Activated CD8-positive, alpha-beta memory T cell treated with anti-CD3 and anti-CD28 coated beads, Interleukin-2, amount 50 U/mL, for 24 hours (primary cell): Measurements from ENCODE around the gene KRTAP2-3.
"Not testable (repeated sequence)": the region's sequence is repeated elsewhere in the genome, so short reads cannot be mapped to it uniquely, and the experiment has no call there.

Experiments used
- DNase-seq: peaks from one replicate; pipeline ENCODE4 v3.0.0-alpha.2; 2020; ENCODE audit errors: extremely low read depth

Gene KRTAP2-3

DNA sequence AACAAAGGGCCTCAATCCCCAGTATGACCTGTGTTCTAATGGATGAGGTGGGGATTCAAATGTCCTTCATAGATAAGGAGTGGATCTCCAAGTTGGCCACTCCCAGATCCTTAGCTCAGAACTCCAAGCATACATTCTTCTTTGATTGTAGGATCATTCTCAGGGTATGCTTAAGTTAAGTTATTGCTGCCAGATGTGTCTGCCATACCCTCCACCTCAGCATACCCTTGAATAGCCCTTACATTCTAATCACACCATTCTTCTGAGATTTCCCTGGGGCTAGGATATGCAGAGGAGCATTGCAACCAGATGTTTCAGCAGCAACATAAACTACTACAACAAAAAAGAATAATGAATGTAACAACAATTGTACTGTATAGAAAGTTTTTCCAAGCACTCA is 7.4 kb upstream of the KRTAP2-3 start:
- no peak for DNase-seq

DNA sequence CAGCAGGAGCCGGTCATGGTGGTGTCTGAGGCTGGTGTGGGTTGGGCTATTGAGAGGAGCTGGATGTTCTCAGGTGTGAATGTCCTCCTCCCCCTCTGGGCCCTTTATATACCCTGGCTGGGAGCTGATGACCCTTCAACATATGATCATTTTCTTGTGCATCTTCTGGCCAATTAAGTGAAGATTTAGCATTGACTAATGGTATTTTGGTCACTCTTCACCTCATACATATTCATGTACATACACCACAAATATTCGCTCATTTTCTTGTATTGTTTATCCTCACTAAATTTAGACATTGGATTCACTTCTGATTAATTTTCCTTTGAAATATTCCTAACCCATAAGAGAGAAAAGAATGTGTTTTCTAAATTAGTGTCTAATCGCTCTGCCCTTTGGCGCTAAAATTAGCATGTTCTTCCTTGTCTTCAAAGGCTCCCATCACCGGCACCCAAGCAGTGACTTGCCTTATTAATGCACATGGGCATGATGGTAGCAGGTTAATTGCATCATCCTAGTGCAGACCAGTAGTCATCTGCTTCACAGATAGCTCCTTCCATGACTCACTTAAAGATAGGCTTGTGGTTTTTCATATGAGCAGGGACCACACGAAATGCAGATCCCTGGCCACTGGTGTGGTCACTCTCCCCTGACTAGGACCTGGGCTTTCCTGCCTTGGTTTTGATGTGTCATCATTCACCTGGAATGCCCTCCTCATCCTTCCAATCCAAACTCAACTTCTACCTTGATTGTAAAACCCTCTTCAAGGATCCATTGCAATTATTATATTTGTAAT is 6.1 kb upstream of the KRTAP2-3 start, which contains the start of gene KRTAP2-4:
Gene KRTAP2-4, minus strand, starts transcription at position 51 of the 796 bp plus-strand sequence. Its CDS starts 34 bp downstream, at position 17.
- no peak for DNase-seq

DNA sequence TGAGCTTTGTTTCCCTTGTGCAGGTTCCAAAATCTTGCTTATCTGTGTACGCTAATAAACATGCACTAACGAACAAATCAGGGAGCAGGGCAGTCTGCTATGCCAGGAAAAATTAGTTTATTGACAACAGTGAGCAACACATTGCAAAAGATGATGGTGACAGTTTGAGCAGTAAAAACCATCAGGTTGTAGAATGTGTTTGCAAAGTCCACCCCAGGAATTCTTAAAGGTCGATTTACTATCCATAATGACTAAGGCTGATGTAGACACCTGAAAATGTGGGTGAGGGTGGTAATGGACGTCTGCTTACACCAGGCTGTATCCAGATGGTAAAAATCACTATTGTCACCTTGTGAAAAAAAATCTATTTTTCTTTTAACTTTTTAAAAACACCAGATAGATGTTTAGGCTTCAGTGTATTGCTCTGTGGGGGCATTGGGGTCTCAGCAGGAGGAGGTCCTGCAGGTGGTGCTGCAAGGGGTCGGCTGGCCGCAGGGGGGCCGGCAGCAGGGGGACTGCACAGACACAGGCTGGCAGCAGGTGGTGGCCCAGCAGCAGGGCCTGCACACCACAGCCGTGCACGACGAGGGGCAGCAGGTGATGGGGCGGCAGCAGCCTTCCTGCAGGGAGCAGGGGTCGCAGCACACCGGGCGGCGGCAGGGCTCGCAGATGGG is 5.2 kb upstream of the KRTAP2-3 start:
- DNase-seq = not testable (repeated sequence)

DNA sequence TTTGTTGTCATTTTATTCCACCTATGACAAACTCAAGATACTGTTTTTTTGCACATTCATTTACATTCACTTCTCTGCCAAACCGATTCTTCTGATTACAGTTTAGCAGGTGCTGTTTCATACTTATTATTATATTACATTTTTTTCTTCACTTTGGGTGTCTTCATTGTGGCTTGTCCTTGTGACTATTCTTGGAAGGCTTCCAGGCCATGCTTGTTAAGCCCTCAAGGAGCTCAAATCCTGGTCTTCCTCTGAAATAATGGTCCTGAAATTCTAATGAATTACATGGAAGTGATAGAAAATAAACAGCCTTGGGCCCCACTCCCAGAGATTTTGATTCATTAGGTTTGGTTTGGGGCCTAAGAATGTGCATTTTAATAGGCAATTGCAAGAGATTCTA is 4.4 kb upstream of the KRTAP2-3 start:
- DNase-seq = no peak

DNA sequence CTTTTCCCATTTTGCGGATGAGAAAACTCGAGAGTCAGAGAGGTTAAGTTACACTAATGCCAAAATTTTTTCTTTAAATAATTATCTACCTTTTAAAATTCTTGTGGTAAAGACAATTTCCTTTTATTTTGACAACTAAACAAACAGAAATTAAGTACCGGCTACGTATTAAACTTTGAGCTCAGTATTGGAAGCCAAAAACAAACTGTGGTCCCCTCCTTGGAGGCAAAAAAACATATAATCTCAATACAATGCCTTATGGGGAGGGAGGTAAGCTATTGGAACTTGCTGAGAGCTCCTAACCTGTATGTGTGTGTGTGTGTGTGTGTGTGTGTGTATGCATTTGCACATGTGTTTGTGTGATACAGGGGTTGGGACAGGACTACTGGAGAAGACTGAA is 3.5 kb upstream of the KRTAP2-3 start:
- no peak for DNase-seq

DNA sequence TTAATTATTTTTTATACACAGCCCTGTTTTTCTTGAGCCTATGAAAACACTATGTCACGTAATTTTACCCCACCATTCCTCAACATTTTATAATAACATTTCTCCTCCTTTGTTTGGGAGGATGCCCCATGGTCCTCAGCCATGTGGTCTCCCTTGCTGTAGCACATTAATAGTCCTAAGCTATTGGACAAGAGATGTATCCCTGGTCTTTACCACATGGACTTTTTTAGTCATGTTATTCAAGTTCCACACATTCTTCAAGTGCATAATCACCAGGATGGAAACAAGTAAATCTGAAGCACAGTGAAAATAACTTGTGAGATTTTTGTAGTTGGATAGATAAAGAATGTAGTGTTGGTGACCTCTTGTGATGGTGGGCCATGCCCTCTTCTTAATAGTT is 2.0 kb upstream of the KRTAP2-3 start:
- no peak for DNase-seq

DNA sequence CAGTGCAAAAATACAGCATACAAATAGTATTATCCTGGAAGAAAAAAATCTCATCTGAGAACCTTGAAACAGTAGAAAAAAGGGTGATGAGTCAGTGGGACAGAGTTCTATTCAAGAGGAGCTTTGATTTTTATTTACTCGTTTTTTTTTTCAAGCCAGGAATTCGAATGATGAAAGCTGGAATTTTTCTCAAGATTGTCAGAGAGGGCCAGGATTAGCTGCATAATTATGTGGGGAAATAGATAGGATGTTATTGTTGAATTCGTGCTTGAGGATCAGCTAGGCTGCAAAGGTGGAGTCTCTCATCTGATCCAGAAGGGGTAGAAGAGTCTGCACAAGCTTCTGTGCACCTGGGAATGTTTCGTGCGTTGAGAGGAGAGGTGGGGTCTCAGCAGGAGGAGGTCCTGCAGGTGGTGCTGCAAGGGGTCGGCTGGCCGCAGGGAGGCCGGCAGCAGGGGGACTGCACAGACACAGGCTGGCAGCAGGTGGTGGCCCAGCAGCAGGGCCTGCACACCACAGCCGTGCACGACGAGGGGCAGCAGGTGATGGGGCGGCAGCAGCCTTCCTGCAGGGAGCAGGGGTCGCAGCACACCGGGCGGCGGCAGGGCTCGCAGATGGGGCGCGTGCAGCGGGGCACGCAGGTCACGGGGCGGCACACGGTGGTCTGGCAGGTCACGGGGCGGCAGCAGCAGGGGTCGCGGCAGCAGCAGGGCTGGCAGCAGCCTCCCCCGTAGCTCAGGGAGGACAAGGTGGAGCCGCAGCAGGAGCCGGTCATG is 450 bp downstream of the KRTAP2-3 start:
- DNase-seq = not testable (repeated sequence)

DNA sequence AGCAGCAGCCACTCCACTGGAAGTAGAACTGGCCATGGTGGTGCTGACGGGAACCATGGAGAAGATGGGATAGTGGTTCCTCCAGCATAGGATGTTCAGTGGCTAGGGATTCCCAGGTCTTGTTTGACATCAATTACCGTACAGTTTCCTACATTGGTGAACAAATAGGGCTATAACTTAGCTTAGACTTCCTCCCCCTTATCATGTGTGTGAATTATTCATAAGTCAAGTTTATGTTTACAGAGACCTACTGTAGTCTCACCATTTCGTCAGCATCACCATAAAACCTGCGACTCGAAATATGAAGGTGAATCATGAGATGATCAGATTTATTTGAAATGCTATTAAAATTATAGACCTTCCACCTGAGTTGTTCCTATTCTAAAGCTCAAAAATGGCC is 1.2 kb downstream of the KRTAP2-3 start:
- no peak for DNase-seq

DNA sequence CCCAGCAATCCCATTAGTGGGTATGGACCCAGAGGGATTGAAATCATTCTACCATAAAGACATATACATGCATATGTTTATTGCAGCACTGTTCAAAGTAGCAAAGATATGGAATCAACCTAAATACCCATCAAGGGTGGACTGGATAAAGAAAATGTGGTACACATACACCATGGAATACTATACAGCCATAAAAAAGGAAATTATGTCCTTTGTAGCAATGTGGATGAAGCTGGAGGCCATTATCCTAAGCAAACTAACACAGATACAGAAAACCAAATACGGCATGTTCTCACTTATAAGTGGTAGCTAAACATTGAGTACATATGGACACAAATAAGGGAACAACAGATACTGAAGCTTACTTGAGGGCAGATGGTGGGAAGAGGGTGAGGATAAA is 2.4 kb downstream of the KRTAP2-3 start:
- no peak for DNase-seq

DNA sequence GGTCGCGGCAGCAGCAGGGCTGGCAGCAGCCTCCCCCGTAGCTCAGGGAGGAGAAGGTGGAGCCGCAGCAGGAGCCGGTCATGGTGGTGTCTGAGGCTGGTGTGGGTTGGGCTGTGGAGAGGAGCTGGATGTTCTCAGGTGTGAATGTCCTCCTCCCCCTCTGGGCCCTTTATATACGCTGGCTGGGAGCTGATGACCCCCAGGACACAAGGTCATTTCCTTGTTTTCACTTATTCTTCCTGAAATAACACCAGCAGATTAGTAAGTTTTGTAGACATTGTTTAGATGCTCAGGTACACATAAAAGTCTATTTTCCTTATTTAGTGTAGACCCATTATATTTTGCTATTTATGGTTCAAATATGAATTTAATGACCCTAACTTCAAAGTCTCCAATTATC is 4.8 kb downstream of the KRTAP2-3 start, which contains the start of gene KRTAP2-2:
Gene KRTAP2-2, minus strand, starts transcription at position 101 of the 400 bp plus-strand sequence. Its CDS starts 19 bp downstream, at position 82.
- DNase-seq = not testable (repeated sequence)

DNA sequence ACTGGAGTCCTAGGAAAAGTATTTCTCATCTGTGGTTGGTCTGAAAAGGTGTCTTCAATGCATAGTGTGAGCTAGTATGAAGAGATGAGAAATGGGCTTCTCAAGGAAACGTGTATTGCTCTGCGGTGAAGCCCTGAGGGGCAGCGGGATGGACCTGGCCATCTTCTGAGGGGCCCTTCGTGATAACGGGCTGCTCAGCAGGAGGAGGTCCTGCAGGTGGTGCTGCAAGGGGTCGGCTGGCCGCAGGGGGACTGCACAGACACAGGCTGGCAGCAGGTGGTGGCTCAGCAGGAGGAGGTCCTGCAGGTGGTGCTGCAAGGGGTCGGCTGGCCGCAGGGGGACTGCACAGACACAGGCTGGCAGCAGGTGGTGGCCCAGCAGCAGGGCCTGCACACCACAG is 5.4 kb downstream of the KRTAP2-3 start:
- DNase-seq = not testable (repeated sequence)

DNA sequence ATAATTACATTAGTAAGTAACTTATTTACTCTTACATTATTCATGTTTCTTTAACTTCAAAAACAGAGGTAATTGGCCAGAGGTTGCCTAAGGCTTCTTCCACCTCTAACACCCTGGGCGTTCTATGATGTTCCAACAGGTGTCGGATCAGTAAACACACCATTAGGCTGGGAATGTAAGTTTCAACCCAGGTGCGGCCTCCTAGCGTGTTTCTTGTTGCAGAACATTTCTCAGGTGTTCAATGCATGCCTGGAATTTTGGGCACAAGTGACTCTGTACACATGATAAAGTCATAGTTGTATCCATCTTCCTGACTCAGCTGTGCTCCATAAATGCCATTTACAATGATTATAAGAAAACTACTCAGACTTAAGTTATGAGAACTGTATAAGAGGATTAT is 5.9 kb downstream of the KRTAP2-3 start:
- DNase-seq = no peak

DNA sequence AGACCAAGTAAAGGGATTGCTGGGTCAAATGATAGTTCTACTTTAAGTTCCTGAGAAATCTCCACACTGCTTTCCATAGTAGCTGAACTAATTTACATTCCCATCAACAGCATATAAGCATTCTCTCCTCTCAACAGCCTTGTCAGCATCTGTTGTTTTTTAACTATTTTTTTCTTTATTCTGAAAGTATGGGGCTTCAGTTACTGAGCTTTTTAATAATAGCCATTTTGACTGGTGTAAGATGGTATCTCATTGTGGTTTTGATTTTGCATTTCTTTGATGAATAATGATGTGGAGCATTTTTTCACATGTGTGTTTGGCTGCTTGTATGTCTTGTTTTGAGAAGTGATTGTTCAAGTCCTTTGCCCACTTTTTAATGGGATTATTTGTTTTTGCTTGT is 7.3 kb downstream of the KRTAP2-3 start:
- no peak for DNase-seq

DNA sequence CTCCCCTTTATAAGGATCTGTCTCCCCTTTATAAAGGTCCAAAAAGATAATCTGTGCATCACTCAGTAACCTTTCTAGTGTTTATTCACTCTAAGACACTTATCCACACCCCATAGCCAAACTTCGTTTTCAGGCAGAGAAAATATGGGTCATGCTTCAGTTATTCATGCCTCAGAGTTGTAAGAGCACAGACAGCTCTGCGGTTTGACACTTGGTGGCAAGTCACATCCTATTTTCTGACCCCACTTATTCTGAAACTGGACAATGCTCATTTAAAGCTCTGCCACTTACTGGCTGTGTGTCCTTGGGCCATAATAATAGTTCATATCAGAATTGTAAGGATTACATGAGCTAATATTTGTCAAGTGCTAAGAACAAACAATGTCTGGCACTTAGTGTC is 10.8 kb downstream of the KRTAP2-3 start:
- no peak for DNase-seq

DNA sequence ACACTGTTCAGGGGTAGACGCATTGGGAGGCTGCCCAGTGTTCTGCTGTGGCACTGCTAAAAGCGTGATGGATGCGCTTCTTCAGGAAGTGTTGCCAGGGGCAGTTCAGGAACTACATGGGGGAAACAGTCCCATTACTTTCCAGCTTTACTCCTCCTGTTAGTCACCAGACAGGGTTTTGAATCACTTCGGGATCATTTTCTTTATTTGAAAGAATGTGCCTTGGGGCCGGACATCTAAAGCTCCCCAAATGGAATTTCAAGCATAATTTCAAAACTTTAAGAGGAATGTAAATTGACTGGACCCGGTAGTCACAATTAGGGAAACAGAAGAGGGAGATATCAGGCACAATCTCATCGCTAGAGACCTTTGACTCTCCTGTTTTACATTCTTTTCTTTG is 11.5 kb downstream of the KRTAP2-3 start:
- DNase-seq = no peak

DNA sequence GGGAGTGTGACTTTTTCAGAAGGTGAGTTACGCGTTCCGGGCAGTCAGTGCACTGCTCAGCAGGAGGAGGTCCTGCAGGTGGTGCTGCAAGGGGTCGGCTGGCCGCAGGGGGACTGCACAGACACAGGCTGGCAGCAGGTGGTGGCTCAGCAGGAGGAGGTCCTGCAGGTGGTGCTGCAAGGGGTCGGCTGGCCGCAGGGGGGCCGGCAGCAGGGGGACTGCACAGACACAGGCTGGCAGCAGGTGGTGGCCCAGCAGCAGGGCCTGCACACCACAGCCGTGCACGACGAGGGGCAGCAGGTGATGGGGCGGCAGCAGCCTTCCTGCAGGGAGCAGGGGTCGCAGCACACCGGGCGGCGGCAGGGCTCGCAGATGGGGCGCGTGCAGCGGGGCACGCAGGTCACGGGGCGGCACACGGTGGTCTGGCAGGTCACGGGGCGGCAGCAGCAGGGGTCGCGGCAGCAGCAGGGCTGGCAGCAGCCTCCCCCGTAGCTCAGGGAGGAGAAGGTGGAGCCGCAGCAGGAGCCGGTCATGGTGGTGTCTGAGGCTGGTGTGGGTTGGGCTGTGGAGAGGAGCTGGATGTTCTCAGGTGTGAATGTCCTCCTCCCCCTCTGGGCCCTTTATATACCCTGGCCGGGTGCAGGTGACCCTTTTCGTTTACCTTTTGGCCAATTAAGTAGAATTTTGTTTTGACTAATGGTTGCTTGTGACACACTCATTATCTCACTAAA is 13.0 kb downstream of the KRTAP2-3 start, which contains the start of gene KRTAP2-1:
Gene KRTAP2-1, minus strand, starts transcription at position 582 of the 731 bp plus-strand sequence. Its CDS starts 49 bp downstream, at position 533.
- not testable (repeated sequence) for DNase-seq

DNA sequence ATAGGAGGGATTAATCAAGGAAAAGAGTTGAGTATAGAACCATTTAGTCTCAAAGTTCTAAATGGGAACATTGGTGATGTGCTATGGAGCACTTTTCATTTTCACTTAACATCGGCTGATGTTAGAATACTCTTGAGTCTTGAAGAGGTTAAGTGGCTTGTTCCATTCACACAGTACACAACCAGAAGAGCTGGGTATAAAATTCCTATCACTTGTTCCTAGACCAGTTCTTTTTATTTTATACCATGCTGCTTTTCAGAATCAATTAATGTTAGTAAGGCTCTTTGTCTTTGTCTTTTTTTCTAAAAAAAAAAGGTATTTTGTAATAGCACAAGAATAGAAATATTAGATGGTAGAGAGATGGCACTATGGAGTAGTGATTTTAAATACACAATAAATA is 17.0 kb downstream of the KRTAP2-3 start:
- DNase-seq = no peak

DNA sequence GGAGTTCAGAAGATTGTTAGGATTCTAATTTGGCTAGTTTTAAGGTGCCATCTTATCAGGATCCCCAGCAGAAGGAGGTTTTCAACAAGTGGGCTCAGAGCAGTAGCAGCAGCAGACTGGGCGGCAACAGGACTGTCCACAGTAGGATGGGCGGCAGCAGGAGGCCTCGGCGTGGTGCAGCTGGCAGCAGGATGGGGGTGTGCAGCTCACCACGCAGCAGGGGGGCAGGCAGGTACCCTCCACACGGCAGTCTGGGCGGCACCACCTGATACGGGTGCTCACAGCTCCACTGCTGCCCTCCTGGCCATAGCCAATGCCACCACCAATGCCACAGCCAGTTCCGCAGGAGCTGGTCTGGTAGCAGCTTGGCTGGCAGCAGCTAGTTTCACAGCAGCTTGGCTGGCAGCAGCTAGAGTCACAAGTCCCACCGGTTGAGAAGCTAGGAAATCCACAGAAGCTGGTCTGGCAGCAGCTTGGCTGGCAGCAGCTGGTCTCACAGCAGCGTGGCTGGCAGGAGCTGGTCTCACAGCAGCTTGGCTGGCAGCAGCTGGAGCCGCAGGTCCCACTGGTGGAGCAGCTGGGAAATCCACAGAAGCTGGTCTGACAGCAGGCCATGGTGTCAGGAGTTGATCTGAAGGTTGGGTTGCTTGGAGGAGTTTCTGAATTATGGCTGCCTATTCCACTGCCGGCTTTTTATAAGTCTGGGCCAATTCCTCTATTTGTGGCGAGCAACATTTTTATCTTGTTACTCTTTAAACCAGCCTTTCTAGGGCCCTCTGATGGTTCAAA is 18.9 kb downstream of the KRTAP2-3 start, which contains the start of gene KRTAP1-1:
Gene KRTAP1-1, minus strand, starts transcription at position 668 of the 789 bp plus-strand sequence. Its CDS starts 53 bp downstream, at position 615.
- DNase-seq = not testable (repeated sequence)

DNA sequence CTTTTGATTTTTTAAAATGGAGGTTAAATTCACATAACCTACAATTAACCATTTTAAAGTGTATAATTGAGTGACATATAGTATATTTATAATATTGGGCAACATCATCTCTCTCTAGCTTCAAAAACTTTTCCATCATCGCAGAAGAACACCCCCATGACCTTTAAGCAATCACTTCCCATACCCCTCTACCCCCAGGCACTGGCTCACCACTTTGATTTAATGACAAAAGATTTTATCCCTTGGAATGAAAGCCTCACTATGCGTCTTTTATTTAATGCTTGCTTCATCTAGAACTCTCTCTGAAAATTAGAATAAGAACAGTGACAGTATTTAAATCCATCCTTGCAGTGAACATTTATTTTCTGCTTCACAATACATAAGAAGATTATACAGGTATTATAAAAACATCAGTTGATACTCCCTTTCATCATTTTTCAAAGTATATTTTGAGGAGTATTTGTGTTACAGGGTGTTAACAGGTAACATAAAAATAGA is 22.0 kb downstream of the KRTAP2-3 start:
- DNase-seq = no peak

DNA sequence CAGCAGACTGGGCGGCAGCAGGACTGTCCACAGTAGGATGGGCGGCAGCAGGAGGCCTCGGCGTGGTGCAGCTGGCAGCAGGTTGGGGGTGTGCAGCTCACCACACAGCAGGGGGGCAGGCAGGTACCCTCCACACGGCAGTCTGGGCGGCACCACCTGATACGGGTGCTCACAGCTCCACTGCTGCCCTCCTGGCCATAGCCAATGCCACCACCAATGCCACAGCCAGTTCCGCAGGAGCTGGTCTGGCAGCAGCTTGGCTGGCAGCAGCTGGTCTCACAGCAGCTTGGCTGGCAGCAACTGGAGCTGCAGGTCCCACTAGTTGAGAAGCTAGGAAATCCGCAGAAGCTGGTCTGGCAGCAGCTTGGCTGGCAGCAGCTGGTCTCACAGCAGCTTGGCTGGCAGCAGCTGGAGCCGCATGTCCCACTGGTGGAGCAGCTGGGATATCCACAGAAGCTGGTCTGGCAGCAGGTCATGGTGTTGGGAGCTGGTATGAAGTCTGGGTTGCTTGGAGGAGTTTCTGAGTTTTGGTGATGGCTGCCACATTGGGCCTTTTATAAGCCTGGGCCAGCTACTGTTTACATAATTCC is 25.5 kb downstream of the KRTAP2-3 start, which contains the start of gene KRTAP1-3:
Gene KRTAP1-3, minus strand, starts transcription at position 529 of the 590 bp plus-strand sequence. Its CDS starts 53 bp downstream, at position 476.
- not testable (repeated sequence) for DNase-seq
